Parathyroid adenoma (tissue), 2 donors: ENCODE data around the gene KLHL30.

ENCODE experiments used
- H2AFZ ChIP-seq: fragments of 300-600 bp; sonication (generic); one replicate; pipeline ENCODE4 v1.7.0; 2017; ENCODE audit warnings: antibody characterized with exemption, mild to moderate bottlenecking
- H3K27ac ChIP-seq: fragments of 300-600 bp; sonication (generic); one replicate; pipeline ENCODE4 v1.7.0; 2017
- H3K27me3 ChIP-seq: fragments of 300-600 bp; sonication (generic); one replicate; pipeline ENCODE4 v1.7.0; 2017; ENCODE audit warnings: low read length; ENCODE audit not compliant: control insufficient read depth, insufficient read depth
- H3K36me3 ChIP-seq: fragments of 300-600 bp; sonication (generic); one replicate; pipeline ENCODE4 v1.7.0; 2017; ENCODE audit warnings: low read length; ENCODE audit not compliant: control insufficient read depth, insufficient read depth
- H3K4me1 ChIP-seq: fragments of 300-600 bp; sonication (generic); one replicate; pipeline ENCODE4 v1.7.0; 2017; ENCODE audit warnings: control low read depth
- H3K4me2 ChIP-seq: fragments of 300-600 bp; sonication (generic); one replicate; pipeline ENCODE4 v1.7.0; 2017; ENCODE audit warnings: low read length
- H3K4me3 ChIP-seq: fragments of 300-600 bp; sonication (generic); one replicate; pipeline ENCODE4 v1.7.0; 2017; ENCODE audit warnings: low read depth, low read length
- H3K79me2 ChIP-seq: fragments of 300-600 bp; sonication (generic); one replicate; pipeline ENCODE4 v1.7.0; 2017; ENCODE audit warnings: control low read depth
- H3K9ac ChIP-seq: fragments of 300-600 bp; sonication (generic); one replicate; pipeline ENCODE4 v1.7.0; 2017; ENCODE audit warnings: mild to moderate bottlenecking
- H3K9me3 ChIP-seq: fragments of 300-600 bp; sonication (generic); one replicate; pipeline ENCODE4 v1.7.0; 2017; ENCODE audit warnings: low read length; ENCODE audit not compliant: control insufficient read depth
- CTCF ChIP-seq: fragments of 300-600 bp; sonication (generic); IDR thresholded peaks from one replicate; pipeline ENCODE4 v1.7.0; 2017; ENCODE audit warnings: antibody characterized with exemption, mild to moderate bottlenecking
- donor health status: primary hyperparathyroidism.

The KLHL30 gene

GRCh38 chr2:238093181-238094140, 45.0 kb upstream of the KLHL30 start:
- no peak overlapping the region for H3K27ac ChIP-seq
- no peak for TF ChIP-seq CTCF
- H3K4me1 ChIP-seq, result no peaks in the 10 kb centered on the region
- H3K79me2 ChIP-seq, result no peaks in the 10 kb centered on the region
- H3K9me3 ChIP-seq, result no peaks in the 10 kb centered on the region
- H3K9ac ChIP-seq, result no peak overlapping the region
- H3K36me3 ChIP-seq, result no peaks in the 10 kb centered on the region
- no peak overlapping the region for H3K4me3 ChIP-seq
- H3K27me3 ChIP-seq, result no peaks in the 10 kb centered on the region
- H2AFZ ChIP-seq, result no peak overlapping the region
- no peak overlapping the region for H3K4me2 ChIP-seq

- no peak for TF ChIP-seq CTCF
- no peaks in the 10 kb centered on the region for H3K27me3 ChIP-seq
- H3K9ac ChIP-seq, result no peak overlapping the region
- H3K4me1 ChIP-seq, result no peaks in the 10 kb centered on the region
- no peaks in the 10 kb centered on the region for H3K79me2 ChIP-seq
- no peaks in the 10 kb centered on the region for H3K36me3 ChIP-seq
- no peak overlapping the region for H3K27ac ChIP-seq
- H3K9me3 ChIP-seq, result no peaks in the 10 kb centered on the region
- no peak overlapping the region for H2AFZ ChIP-seq
- no peak overlapping the region for H3K4me3 ChIP-seq
- H3K4me2 ChIP-seq, result no peak overlapping the region
Measured at GRCh38 chr2:238094438-238095022, 43.9 kb upstream of the KLHL30 start.

- Histone ChIP-seq H3K79me2 (no peaks in the 10 kb centered on the region), H2AFZ (no peak overlapping the region), H3K4me3 (no peak overlapping the region), H3K27ac (no peak overlapping the region), H3K9me3 (no peaks in the 10 kb centered on the region), H3K27me3 (no peaks in the 10 kb centered on the region), H3K4me2 (no peak overlapping the region), H3K9ac (no peak overlapping the region), H3K4me1 (no peaks in the 10 kb centered on the region), H3K36me3 (no peaks in the 10 kb centered on the region)
- no peak for TF ChIP-seq CTCF
Measured at GRCh38 chr2:238095143-238095542, 43.3 kb upstream of the KLHL30 start.

GRCh38 chr2:238096311-238097011, 42.0 kb upstream of the KLHL30 start:
- H3K27ac ChIP-seq, result no peak overlapping the region

More at GRCh38 chr2:238096311-238097011, 42.0 kb upstream of the KLHL30 start:
- Histone ChIP-seq H3K4me2 (no peak overlapping the region), H3K27me3 (no peaks in the 10 kb centered on the region), H3K9ac (no peak overlapping the region), H3K79me2 (no peaks in the 10 kb centered on the region), H3K4me1 (no peaks in the 10 kb centered on the region), H3K4me3 (no peak overlapping the region), H3K36me3 (no peaks in the 10 kb centered on the region), H3K9me3 (no peaks in the 10 kb centered on the region), H2AFZ (no peak overlapping the region)
- TF ChIP-seq CTCF, result no peak
